ENCODE data around the gene PLPP6.

DNA sequence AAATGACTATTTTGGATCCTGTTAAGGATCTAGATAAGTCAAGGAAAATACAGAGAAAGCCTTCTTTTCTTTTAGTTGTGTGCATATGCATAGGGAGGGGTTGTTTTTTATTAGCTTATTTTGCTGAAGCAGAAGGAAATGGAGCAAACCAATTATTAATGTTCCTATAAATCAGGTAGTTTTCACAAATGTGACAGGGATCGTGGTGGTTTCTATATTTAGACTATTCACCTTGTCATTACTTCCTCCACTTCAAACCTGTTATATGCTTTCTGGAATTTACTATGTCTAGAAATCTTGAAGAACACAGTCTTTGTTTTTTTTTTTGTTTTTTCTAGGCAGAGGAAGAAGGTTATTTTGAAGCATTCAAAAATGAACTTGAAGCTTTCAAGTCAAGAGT is 39.4 kb downstream of the PLPP6 start:
- TF ChIP-seq GATA2 (IDR thresholded peaks at IDR 0.05; ENCODE audit: low read depth, low read length) = no peak
- TF ChIP-seq GATA3 (IDR thresholded peaks at IDR 0.05; ENCODE audit: low read depth, low read length) = no peak

All from SH-SY5Y (cell line).